Measurements from ENCODE around the gene SIM1.
A peak's percentile ranks its signal among the peaks of the same experiment; 100 is the strongest.

Gene SIM1

GRCh38 chr6:100469101-100469859, 4.6 kb upstream of the SIM1 start:
- no peak for DNase-seq

GRCh38 chr6:100468016-100468622, 3.4 kb upstream of the SIM1 start:
- no peak for DNase-seq

- DNase-seq, result no peak
These were observed 2.7 kb upstream of the SIM1 start for GRCh38 chr6:100467129-100468015.

GRCh38 chr6:100466410-100467128, 1.8 kb upstream of the SIM1 start:
- no peak for DNase-seq

- DNase-seq, result no peak
These were observed 1.1 kb upstream of the SIM1 start for GRCh38 chr6:100465701-100466409.

GRCh38 chr6:100464162-100464851, 414 bp downstream of the SIM1 start:
- DNase-seq, result no peak

- peak; percentile 54 for DNase-seq
These were observed 1.0 kb downstream of the SIM1 start for GRCh38 chr6:100463630-100464161.

GRCh38 chr6:100462706-100463629, 1.8 kb downstream of the SIM1 start:
- DNase-seq, result peak; percentile 51

GRCh38 chr6:100461917-100462705, 2.6 kb downstream of the SIM1 start:
- no peak for DNase-seq

GRCh38 chr6:100461278-100461916, 3.3 kb downstream of the SIM1 start:
- peak; percentile 75 for DNase-seq

- peak; percentile 50 for DNase-seq
These were observed 4.0 kb downstream of the SIM1 start for GRCh38 chr6:100460650-100461204.

GRCh38 chr6:100459592-100460184, 5.0 kb downstream of the SIM1 start:
- no peak for DNase-seq

- DNase-seq, result no peak
These were observed 5.7 kb downstream of the SIM1 start for GRCh38 chr6:100458841-100459591.

- peak; percentile 50 for DNase-seq
These were observed 7.3 kb downstream of the SIM1 start for GRCh38 chr6:100457311-100457990.

- DNase-seq, result peak; percentile 46
These were observed 7.8 kb downstream of the SIM1 start for GRCh38 chr6:100456908-100457235.

GRCh38 chr6:100456141-100456907, 8.4 kb downstream of the SIM1 start:
- peak; percentile 57 for DNase-seq

Measured in right forelimb (tissue), 1 donor.